Mesendoderm (in vitro differentiated cells): Measurements from ENCODE around the gene SH2D7.

Experiments used
- DNase-seq: peaks from one replicate; pipeline ENCODE4 v3.0.0; 2013
- H2AK5ac ChIP-seq: 2 replicates; pipeline ENCODE4 v1.6.1; 2013; ENCODE audit warnings: low read length, inconsistent platforms
- H2BK120ac ChIP-seq: 2 replicates; pipeline ENCODE4 v1.6.1; 2013; ENCODE audit warnings: low read depth, mild to moderate bottlenecking, low read length, moderate library complexity, mixed read lengths
- H2BK15ac ChIP-seq: replicated peaks from 2 replicates; pipeline ENCODE4 v1.6.1; 2013; ENCODE audit warnings: low read depth, mild to moderate bottlenecking, moderate library complexity
- H2BK5ac ChIP-seq: 2 replicates; pipeline ENCODE4 v1.6.1; 2013; ENCODE audit warnings: low read length, inconsistent platforms
- H3K18ac ChIP-seq: 2 replicates; pipeline ENCODE4 v1.6.1; 2013; ENCODE audit warnings: mild to moderate bottlenecking, low read length, mixed read lengths
- H3K23ac ChIP-seq: one replicate; pipeline ENCODE4 v1.6.1; 2013; ENCODE audit warnings: low read length
- H3K27ac ChIP-seq: 2 replicates; pipeline ENCODE4 v1.5.1; 2013; ENCODE audit warnings: low read depth, mild to moderate bottlenecking, inconsistent platforms, low read length, moderate library complexity
- H3K27me3 ChIP-seq: 2 replicates; pipeline ENCODE4 v1.6.1; 2013; ENCODE audit warnings: low read length, control low read depth, mild to moderate bottlenecking, inconsistent platforms; ENCODE audit not compliant: insufficient read depth, poor library complexity
- H3K36me3 ChIP-seq: 2 replicates; pipeline ENCODE4 v1.6.1; 2013; ENCODE audit warnings: low read length, inconsistent platforms; ENCODE audit not compliant: control insufficient read depth, insufficient read depth
- H3K4ac ChIP-seq: one replicate; pipeline ENCODE4 v1.6.1; 2013; ENCODE audit warnings: low read depth, mild to moderate bottlenecking, low read length, moderate library complexity
- H3K4me1 ChIP-seq: 2 replicates; pipeline ENCODE4 v1.6.1; 2013; ENCODE audit warnings: low read depth, low read length, inconsistent platforms; ENCODE audit not compliant: control insufficient read depth
- H3K4me2 ChIP-seq: 2 replicates; pipeline ENCODE4 v1.6.1; 2013; ENCODE audit warnings: low read length
- H3K4me3 ChIP-seq: 2 replicates; pipeline ENCODE4 v1.5.1; 2013; ENCODE audit warnings: mild to moderate bottlenecking, low read length
- H3K56ac ChIP-seq: one replicate; pipeline ENCODE4 v1.6.1; 2013; ENCODE audit warnings: low read length
- H3K79me1 ChIP-seq: 2 replicates; pipeline ENCODE4 v1.6.1; 2013; ENCODE audit warnings: low read length, inconsistent platforms
- H3K79me2 ChIP-seq: 2 replicates; pipeline ENCODE4 v1.6.1; 2013; ENCODE audit warnings: mild to moderate bottlenecking, low read length; ENCODE audit not compliant: control insufficient read depth, insufficient read depth
- H3K9ac ChIP-seq: 2 replicates; pipeline ENCODE4 v1.6.1; 2013; ENCODE audit warnings: low read length, inconsistent platforms
- H4K5ac ChIP-seq: one replicate; pipeline ENCODE4 v1.6.1; 2013; ENCODE audit warnings: low read length
- H4K8ac ChIP-seq: one replicate; pipeline ENCODE4 v1.6.1; 2013; ENCODE audit warnings: low read depth, mild to moderate bottlenecking, control low read depth, low read length, moderate library complexity
- WGBS: extraction: QIAGEN DNeasy Blood & Tissue Kit; methylation state at CpG from one replicate; pipeline ENCODE4 v1.1.7; 2013; ENCODE audit warnings: low lambda C conversion rate, missing lambda C conversion rate; ENCODE audit not compliant: insufficient coverage; ENCODE audit errors: extremely low coverage; 5-methylcytosine and 5-hydroxymethylcytosine counted together

The SH2D7 gene

DNA sequence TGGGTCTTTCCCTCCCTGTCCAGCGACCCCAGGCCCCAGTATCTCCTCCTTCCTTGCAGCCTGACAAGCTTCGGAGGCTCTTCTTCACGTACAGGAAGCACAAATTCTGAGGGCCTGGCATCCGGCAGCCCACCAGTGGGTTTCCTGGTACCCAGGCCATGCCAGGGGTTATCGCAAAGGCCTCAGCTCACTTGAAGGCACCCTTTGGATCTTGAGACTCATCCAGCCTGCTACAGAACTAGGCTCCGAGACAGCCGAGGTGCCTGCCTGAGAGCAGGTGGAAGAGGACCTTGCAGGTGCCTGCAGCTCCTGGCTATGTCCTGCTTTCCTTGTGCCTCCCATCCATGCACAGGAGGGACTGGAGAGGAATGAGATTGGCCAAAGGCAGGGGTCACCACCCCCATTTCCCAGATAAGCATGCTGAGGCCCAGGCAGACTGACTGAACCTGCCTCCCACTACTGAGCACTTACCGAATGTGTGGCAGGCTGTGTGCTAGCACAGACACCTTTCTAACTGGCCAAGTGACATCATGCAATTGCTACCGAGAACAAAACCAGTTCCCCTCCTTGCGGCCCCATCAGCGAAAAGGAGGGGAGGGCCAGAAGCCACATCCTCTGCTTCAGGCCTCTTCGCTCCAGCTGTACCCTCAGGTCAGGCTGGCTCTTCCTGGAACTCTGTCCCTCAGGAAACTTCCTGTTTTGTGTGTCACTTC, 11.2 kb downstream of the SH2D7 start:
- Histone ChIP-seq H4K5ac (no peak overlapping the region), H3K27ac (no peak overlapping the region), H3K79me2 (no peaks in the 10 kb centered on the region), H3K18ac (no peak overlapping the region), H3K27me3 (no peaks in the 10 kb centered on the region), H3K4me2 (no peak overlapping the region), H2BK5ac (no peak overlapping the region), H3K4me3 (no peak overlapping the region), H3K36me3 (no peaks in the 10 kb centered on the region), H3K4ac (no peak overlapping the region), H3K23ac (no peak overlapping the region), H3K56ac (no peak overlapping the region), H2AK5ac (no peak overlapping the region), H3K9ac (no peak overlapping the region), H2BK15ac (no peak overlapping the region), H2BK120ac (no peak overlapping the region), H3K79me1 (no peaks in the 10 kb centered on the region), H3K4me1 (no peaks in the 10 kb centered on the region), H4K8ac (no peak overlapping the region)
- WGBS, result no CpG with 5 or more reads among the region's 12 CpGs
- DNase-seq, result no peak

DNA sequence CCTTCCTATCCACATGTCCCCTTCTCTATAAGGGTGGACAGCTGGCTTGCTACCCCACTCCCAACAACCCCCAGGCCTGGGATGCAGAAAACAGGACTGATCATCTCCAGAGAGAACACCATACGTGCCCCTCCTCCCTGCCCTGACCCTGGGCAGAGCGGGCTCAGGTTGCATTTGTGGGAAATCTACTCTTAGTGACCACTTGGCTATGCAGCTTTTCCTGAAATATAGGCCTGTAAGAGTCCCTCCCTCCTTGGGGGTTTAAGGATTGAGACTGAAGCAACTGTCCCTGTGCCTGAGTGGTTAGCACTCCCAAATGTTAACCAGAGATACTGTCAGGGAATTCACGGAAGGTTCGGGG, 11.7 kb downstream of the SH2D7 start:
- Histone ChIP-seq H3K27ac (no peak overlapping the region), H3K79me1 (no peaks in the 10 kb centered on the region), H3K56ac (no peak overlapping the region), H3K4me2 (no peak overlapping the region), H2BK5ac (no peak overlapping the region), H2BK15ac (no peak overlapping the region), H3K18ac (no peak overlapping the region), H3K36me3 (no peaks in the 10 kb centered on the region), H3K9ac (no peak overlapping the region), H4K8ac (no peak overlapping the region), H3K4me1 (no peaks in the 10 kb centered on the region), H3K79me2 (no peaks in the 10 kb centered on the region), H3K27me3 (no peaks in the 10 kb centered on the region), H4K5ac (no peak overlapping the region), H3K4me3 (no peak overlapping the region), H3K23ac (no peak overlapping the region), H2AK5ac (no peak overlapping the region), H3K4ac (no peak overlapping the region), H2BK120ac (no peak overlapping the region)
- no CpG with 5 or more reads among the region's 4 CpGs for WGBS
- no peak for DNase-seq

GRCh38 chr15:78104566-78105475, 12.5 kb downstream of the SH2D7 start:
- Histone ChIP-seq H3K4me2 (no peak overlapping the region), H3K36me3 (no peaks in the 10 kb centered on the region), H3K56ac (no peak overlapping the region), H3K9ac (no peak overlapping the region), H3K4ac (no peak overlapping the region), H3K79me2 (no peaks in the 10 kb centered on the region), H3K18ac (no peak overlapping the region), H3K27ac (no peak overlapping the region), H2BK15ac (no peak overlapping the region), H3K79me1 (no peaks in the 10 kb centered on the region), H2BK5ac (no peak overlapping the region), H2BK120ac (no peak overlapping the region), H4K5ac (no peak overlapping the region), H3K27me3 (no peaks in the 10 kb centered on the region), H4K8ac (no peak overlapping the region), H3K23ac (no peak overlapping the region), H3K4me1 (no peaks in the 10 kb centered on the region), H2AK5ac (no peak overlapping the region), H3K4me3 (no peak overlapping the region)
- DNase-seq, result no peak
- WGBS, result no CpG with 5 or more reads among the region's 12 CpGs

- Histone ChIP-seq H3K4ac (no peak overlapping the region), H2AK5ac (no peak overlapping the region), H3K4me3 (no peak overlapping the region), H2BK5ac (no peak overlapping the region), H3K27me3 (no peaks in the 10 kb centered on the region), H4K8ac (no peak overlapping the region), H3K56ac (no peak overlapping the region), H3K36me3 (no peaks in the 10 kb centered on the region), H2BK120ac (no peak overlapping the region), H2BK15ac (no peak overlapping the region), H3K4me2 (no peak overlapping the region), H3K4me1 (no peaks in the 10 kb centered on the region), H4K5ac (no peak overlapping the region), H3K79me1 (no peaks in the 10 kb centered on the region), H3K27ac (no peak overlapping the region), H3K23ac (no peak overlapping the region), H3K79me2 (no peaks in the 10 kb centered on the region), H3K9ac (no peak overlapping the region), H3K18ac (no peak overlapping the region)
- no CpG with 5 or more reads among the region's 16 CpGs for WGBS
- no peak for DNase-seq
These were observed 13.3 kb downstream of the SH2D7 start for GRCh38 chr15:78105476-78106241.

DNA sequence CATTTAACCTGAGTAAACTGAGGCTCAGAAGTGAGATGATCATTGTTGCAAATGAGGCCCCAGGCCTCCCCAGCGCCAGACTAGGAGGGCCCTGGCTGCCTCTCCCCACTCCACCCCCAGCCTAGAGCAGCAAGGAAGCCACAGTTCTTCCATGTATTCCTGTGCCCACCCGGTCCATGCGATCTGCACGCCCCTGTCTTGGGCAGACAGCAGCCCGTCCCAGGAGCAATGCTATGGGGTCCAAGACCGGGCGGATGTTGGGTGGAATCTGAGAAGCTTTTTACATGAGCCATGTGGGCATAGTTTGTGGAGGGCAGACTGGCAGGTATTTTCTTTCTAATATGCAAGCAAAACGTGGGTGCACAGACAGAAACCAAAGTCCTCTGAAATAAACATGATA, 15.1 kb downstream of the SH2D7 start:
- no peaks in the 10 kb centered on the region for H3K27me3 ChIP-seq
- no peak overlapping the region for H4K8ac ChIP-seq
- no peaks in the 10 kb centered on the region for H3K79me2 ChIP-seq
- no peak overlapping the region for H3K4me3 ChIP-seq
- no peak overlapping the region for H3K9ac ChIP-seq
- H3K4ac ChIP-seq, result no peak overlapping the region
- H3K56ac ChIP-seq, result no peak overlapping the region
- no peaks in the 10 kb centered on the region for H3K79me1 ChIP-seq
- no peak overlapping the region for H2AK5ac ChIP-seq
- no peaks in the 10 kb centered on the region for H3K36me3 ChIP-seq
- no peaks in the 10 kb centered on the region for H3K4me1 ChIP-seq
- no peak overlapping the region for H4K5ac ChIP-seq
- WGBS, result no CpG with 5 or more reads among the region's 8 CpGs
- no peak overlapping the region for H2BK120ac ChIP-seq
- H2BK15ac ChIP-seq, result no peak overlapping the region
- DNase-seq, result no peak
- H2BK5ac ChIP-seq, result no peak overlapping the region
- no peak overlapping the region for H3K18ac ChIP-seq
- H3K27ac ChIP-seq, result no peak overlapping the region
- no peak overlapping the region for H3K4me2 ChIP-seq
- no peak overlapping the region for H3K23ac ChIP-seq
